HG02884 (cell line): Measurements from ENCODE around the gene MARVELD2.
"Not testable (repeated sequence)": the region's sequence is repeated elsewhere in the genome, so short reads cannot be mapped to it uniquely, and the experiment has no call there.

ENCODE experiments used
- ATAC-seq: cut with Tn5 transposase; IDR thresholded peaks from one replicate; pipeline ENCODE4 v1.9.1; 2021; ENCODE audit warnings: mild to moderate bottlenecking, moderate library complexity; ENCODE audit not compliant: unreplicated experiment

Gene MARVELD2

GRCh38 chr5:69414885-69415583 is at the start of gene MARVELD2:
Gene MARVELD2 (plus strand): TSS chr5:69415116. CDS start chr5:69419386, 4,270 bp downstream.
- ATAC-seq = peak; percentile 76

GRCh38 chr5:69367697-69368279 is 47.1 kb upstream of the MARVELD2 start:
- ATAC-seq = no peak

- ATAC-seq = peak; percentile 30
Measured at GRCh38 chr5:69368458-69369339, 46.2 kb upstream of the MARVELD2 start.

- peak; percentile 88 for ATAC-seq
Measured at GRCh38 chr5:69369340-69370121, 45.4 kb upstream of the MARVELD2 start, which contains the start of the genes AK6, RAD17 and TAF9. Gene AK6 (minus strand): TSS chr5:69369520. CDS start chr5:69369490, 30 bp downstream. Gene RAD17 (plus strand): TSS chr5:69369818. CDS start chr5:69372209, 2,391 bp downstream. Gene TAF9 (minus strand): TSS chr5:69369520. CDS start chr5:69365737, 3,783 bp downstream.

- not testable (repeated sequence) for ATAC-seq
Measured at GRCh38 chr5:69370335-69370734, 44.6 kb upstream of the MARVELD2 start.

GRCh38 chr5:69372394-69372793 is 42.5 kb upstream of the MARVELD2 start:
- no peak for ATAC-seq

- peak; percentile 68 for ATAC-seq
Measured at GRCh38 chr5:69374911-69375446, 39.9 kb upstream of the MARVELD2 start.

GRCh38 chr5:69378376-69378775 is 36.5 kb upstream of the MARVELD2 start:
- no peak for ATAC-seq

- ATAC-seq = no peak
Measured at GRCh38 chr5:69404659-69405330, 10.1 kb upstream of the MARVELD2 start.

- no peak for ATAC-seq
Measured at GRCh38 chr5:69415584-69415958, 655 bp downstream of the MARVELD2 start.

GRCh38 chr5:69416180-69416579 is 1.3 kb downstream of the MARVELD2 start:
- no peak for ATAC-seq

- no peak for ATAC-seq
Measured at GRCh38 chr5:69416699-69417098, 1.8 kb downstream of the MARVELD2 start.

GRCh38 chr5:69418554-69418953 is 3.6 kb downstream of the MARVELD2 start:
- ATAC-seq = no peak

GRCh38 chr5:69431424-69432303 is 16.7 kb downstream of the MARVELD2 start:
- ATAC-seq = no peak

GRCh38 chr5:69432412-69433206 is 17.7 kb downstream of the MARVELD2 start:
- ATAC-seq = no peak

- ATAC-seq = not testable (repeated sequence)
Measured at GRCh38 chr5:69435276-69435884, 20.5 kb downstream of the MARVELD2 start.

- no peak for ATAC-seq
Measured at GRCh38 chr5:69444127-69444754, 29.3 kb downstream of the MARVELD2 start.
